Chondrocyte (in vitro differentiated cells): ENCODE measurements around the gene STS. TPM values are rescaled to one million over a fixed set of nuclear protein-coding genes. Genes with fewer than 3 reads are reported as not detected.

Source experiments
- DNase-seq: peaks from one replicate; pipeline ENCODE4 v3.0.0; 2021; ENCODE audit warnings: mixed read lengths, low spot score
- H3K27ac Mint-ChIP-seq: one replicate; pipeline ENCODE4 v1.8.0; 2021; ENCODE audit warnings: mild to moderate bottlenecking, moderate library complexity, mixed read lengths; ENCODE audit not compliant: unreplicated experiment
- H3K27me3 Mint-ChIP-seq: 2 replicates; pipeline ENCODE4 v1.8.0; 2021; ENCODE audit warnings: low read depth, mixed read lengths
- H3K36me3 Mint-ChIP-seq: 2 replicates; pipeline ENCODE4 v1.8.0; 2021; ENCODE audit warnings: low read depth, mixed read lengths
- H3K4me1 Mint-ChIP-seq: 2 replicates; pipeline ENCODE4 v1.8.0; 2021; ENCODE audit warnings: low read depth, mild to moderate bottlenecking, mixed read lengths
- H3K4me3 Mint-ChIP-seq: one replicate; pipeline ENCODE4 v1.8.0; 2021; ENCODE audit warnings: mild to moderate bottlenecking, moderate library complexity, mixed read lengths; ENCODE audit not compliant: unreplicated experiment
- H3K9me3 Mint-ChIP-seq: 2 replicates; pipeline ENCODE4 v1.8.0; 2021; ENCODE audit warnings: low read depth, mixed read lengths
- CTCF ChIP-seq: fragments of 200-600 bp; sonication (generic); IDR thresholded peaks from 2 replicates; pipeline ENCODE4 v1.5.0; 2021; ENCODE audit warnings: antibody characterized with exemption, mild to moderate bottlenecking, moderate library complexity
- microRNA-seq: library from miRNA; unstranded; fragments of <30 nt; microRNA quantifications from one replicate; pipeline ENCODE4 v1.2.0, GENCODE V29; 2020; ENCODE audit warnings: borderline number of aligned reads
- total RNA-seq: library from RNA; stranded (reverse); gene quantifications from 3 replicates; pipeline ENCODE4 v1.2.1, GENCODE V29; 2021

STS gene
- total RNA-seq, 1 donor from 2014 or later = 12.1 TPM

- Mint-ChIP-seq H3K36me3 (peaks cover 2% of the 10 kb centered on the region), H3K4me3 (no peak overlapping the region), H3K27ac (no peak overlapping the region), H3K9me3 (no peaks in the 10 kb centered on the region), H3K27me3 (no peaks in the 10 kb centered on the region), H3K4me1 (no peaks in the 10 kb centered on the region)
- DNase-seq = no peak
- no peak for TF ChIP-seq CTCF
Measured at GRCh38 chrX:7194606-7195005, 47.1 kb downstream of the STS start.

Small RNAs within 50 kb of the gene (microRNA-seq; reads per million reads assigned to microRNA genes)
- not detected for gene MIR4767

Other genes starting within 250 kb of the STS start
- 10.7 to 14.7 TPM (median 12.6 TPM) in 3 replicates for gene PUDP, start 441 bp downstream of the STS start, total RNA-seq